NB4 (cell line): ENCODE measurements around the gene ABCG1.

Experiments used
- CTCF ChIP-seq: IDR thresholded peaks from one replicate; pipeline ENCODE4 v1.5.1; 2012; ENCODE audit warnings: low read depth, low read length
- POLR2A ChIP-seq: IDR thresholded peaks from 2 replicates; pipeline ENCODE4 v1.6.1; 2011; ENCODE audit warnings: mild to moderate bottlenecking; ENCODE audit not compliant: insufficient read length; ENCODE audit errors: extremely low read depth
- TF ChIP-seq, protein P1 (sequence below): IDR thresholded peaks from 2 replicates; pipeline ENCODE4 v1.6.1; 2011; ENCODE audit warnings: low read depth, low read length

DNA sequence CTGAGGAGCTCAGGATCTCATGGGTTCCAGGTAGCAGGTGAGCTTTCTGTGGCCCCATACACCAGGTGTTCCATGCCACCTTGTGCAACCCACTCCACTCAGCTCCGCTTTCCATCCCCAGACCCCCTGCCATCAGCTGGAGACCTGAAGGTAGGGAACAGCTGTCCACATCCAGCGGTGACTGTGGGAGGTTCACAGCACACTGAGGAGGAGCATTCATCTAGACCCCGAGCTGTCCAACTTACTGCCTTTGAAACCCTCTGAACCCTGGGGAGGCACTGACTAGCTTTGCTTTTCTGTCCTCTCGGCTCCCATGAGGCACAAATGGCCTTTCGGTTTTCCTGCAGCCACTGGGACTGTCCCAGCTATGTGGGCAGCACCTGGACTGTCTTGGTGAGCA, 27.9 kb upstream of the ABCG1 start:
- no peak for TF ChIP-seq POLR2A
- no peak for TF ChIP-seq CTCF
- TF ChIP-seq, protein P1, sequence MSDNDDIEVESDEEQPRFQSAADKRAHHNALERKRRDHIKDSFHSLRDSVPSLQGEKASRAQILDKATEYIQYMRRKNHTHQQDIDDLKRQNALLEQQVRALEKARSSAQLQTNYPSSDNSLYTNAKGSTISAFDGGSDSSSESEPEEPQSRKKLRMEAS, result no peak
